IMR-90 (cell line): ENCODE measurements around the gene KLF13.

ENCODE experiments used
- BHLHE40 ChIP-seq: fragments of 150-350 bp; IDR thresholded peaks from 2 replicates; pipeline ENCODE4 v1.6.1; 2016; ENCODE audit warnings: mild to moderate bottlenecking, low read depth, low read length
- CEBPB ChIP-seq: IDR thresholded peaks from 2 replicates; pipeline ENCODE4 v1.6.1; 2012; ENCODE audit warnings: low read depth, low read length, improper control_type of control experiment
- CHD1 ChIP-seq: IDR thresholded peaks from 2 replicates; pipeline ENCODE4 v1.6.1; 2012; ENCODE audit warnings: low read depth, low read length, improper control_type of control experiment
- ELK1 ChIP-seq: fragments of 150-350 bp; IDR thresholded peaks from 2 replicates; pipeline ENCODE4 v1.6.1; 2016; ENCODE audit warnings: low read depth, mild to moderate bottlenecking, low read length, moderate library complexity, borderline replicate concordance
- FOS ChIP-seq: fragments of 150-350 bp; IDR thresholded peaks from 2 replicates; pipeline ENCODE4 v1.6.1; 2016; ENCODE audit warnings: low read depth, low read length
- MAZ ChIP-seq: IDR thresholded peaks from 2 replicates; pipeline ENCODE4 v1.6.1; 2012; ENCODE audit warnings: low read depth, mild to moderate bottlenecking, low read length, improper control_type of control experiment, moderate library complexity, borderline replicate concordance
- POLR2A ChIP-seq: IDR thresholded peaks from 2 replicates; pipeline ENCODE4 v1.6.1; 2012; ENCODE audit warnings: mild to moderate bottlenecking, low read depth, low read length
- RAD21 ChIP-seq: IDR thresholded peaks from 2 replicates; pipeline ENCODE4 v1.6.1; 2012; ENCODE audit warnings: low read length, improper control_type of control experiment
- RCOR1 ChIP-seq: IDR thresholded peaks from 2 replicates; pipeline ENCODE4 v1.6.1; 2012; ENCODE audit warnings: mild to moderate bottlenecking, low read length, improper control_type of control experiment; ENCODE audit not compliant: insufficient replicate concordance
- RFX5 ChIP-seq: IDR thresholded peaks from 2 replicates; pipeline ENCODE4 v1.8.0; 2012; ENCODE audit warnings: low read depth, mild to moderate bottlenecking, low read length, moderate library complexity
- SMC3 ChIP-seq: fragments of 150-350 bp; IDR thresholded peaks from 2 replicates; pipeline ENCODE4 v1.6.1; 2016; ENCODE audit warnings: low read depth, mild to moderate bottlenecking, antibody characterized with exemption, low read length, moderate library complexity
- TF ChIP-seq, protein P1 (sequence below): conservative IDR thresholded peaks from 2 replicates; pipeline ENCODE4 v1.5.1; 2012; ENCODE audit warnings: mild to moderate bottlenecking, low read depth, low read length, improper control_type of control experiment
- TF ChIP-seq, protein P2 (sequence below): fragments of 150-350 bp; IDR thresholded peaks from 2 replicates; pipeline ENCODE4 v1.6.1; 2017; ENCODE audit warnings: mild to moderate bottlenecking, antibody characterized with exemption, low read length, low read depth

DNA sequence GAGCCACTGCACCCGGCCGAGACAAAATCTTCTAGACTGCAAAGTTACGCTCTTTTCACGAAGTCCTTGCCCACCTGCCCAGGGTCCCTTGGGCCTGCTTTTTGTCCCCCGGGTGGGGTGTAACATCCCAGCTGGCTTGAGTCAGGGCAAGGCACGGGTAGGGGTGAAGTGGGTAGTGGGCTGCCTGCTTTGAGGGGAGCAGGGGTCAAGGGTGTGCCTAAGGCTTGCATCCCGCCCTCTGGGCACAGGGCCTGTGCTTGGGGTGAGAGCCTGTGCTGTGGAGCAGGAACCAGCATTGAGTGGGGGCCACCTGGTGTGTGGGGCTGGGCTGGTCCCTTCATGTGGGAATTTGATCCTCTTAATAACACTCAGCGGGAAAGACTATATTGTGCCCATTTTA is 74.6 kb downstream of the KLF13 start:
- no peak for TF ChIP-seq SMC3
- TF ChIP-seq, protein P1, sequence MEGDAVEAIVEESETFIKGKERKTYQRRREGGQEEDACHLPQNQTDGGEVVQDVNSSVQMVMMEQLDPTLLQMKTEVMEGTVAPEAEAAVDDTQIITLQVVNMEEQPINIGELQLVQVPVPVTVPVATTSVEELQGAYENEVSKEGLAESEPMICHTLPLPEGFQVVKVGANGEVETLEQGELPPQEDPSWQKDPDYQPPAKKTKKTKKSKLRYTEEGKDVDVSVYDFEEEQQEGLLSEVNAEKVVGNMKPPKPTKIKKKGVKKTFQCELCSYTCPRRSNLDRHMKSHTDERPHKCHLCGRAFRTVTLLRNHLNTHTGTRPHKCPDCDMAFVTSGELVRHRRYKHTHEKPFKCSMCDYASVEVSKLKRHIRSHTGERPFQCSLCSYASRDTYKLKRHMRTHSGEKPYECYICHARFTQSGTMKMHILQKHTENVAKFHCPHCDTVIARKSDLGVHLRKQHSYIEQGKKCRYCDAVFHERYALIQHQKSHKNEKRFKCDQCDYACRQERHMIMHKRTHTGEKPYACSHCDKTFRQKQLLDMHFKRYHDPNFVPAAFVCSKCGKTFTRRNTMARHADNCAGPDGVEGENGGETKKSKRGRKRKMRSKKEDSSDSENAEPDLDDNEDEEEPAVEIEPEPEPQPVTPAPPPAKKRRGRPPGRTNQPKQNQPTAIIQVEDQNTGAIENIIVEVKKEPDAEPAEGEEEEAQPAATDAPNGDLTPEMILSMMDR = no peak
- TF ChIP-seq POLR2A = no peak
- TF ChIP-seq MAZ = no peak
- no peak for TF ChIP-seq ELK1
- no peak for TF ChIP-seq FOS
- no peak for TF ChIP-seq BHLHE40
- TF ChIP-seq RCOR1 = no peak
- no peak for TF ChIP-seq RAD21
- TF ChIP-seq CHD1 = no peak
- TF ChIP-seq, protein P2, sequence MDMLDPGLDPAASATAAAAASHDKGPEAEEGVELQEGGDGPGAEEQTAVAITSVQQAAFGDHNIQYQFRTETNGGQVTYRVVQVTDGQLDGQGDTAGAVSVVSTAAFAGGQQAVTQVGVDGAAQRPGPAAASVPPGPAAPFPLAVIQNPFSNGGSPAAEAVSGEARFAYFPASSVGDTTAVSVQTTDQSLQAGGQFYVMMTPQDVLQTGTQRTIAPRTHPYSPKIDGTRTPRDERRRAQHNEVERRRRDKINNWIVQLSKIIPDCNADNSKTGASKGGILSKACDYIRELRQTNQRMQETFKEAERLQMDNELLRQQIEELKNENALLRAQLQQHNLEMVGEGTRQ = no peak
- no peak for TF ChIP-seq CEBPB
- no peak for TF ChIP-seq RFX5
